Muscle of back (tissue), 11 donors: ENCODE measurements around the gene LRRC49. TPM values are rescaled to one million over a fixed set of nuclear protein-coding genes. Genes with fewer than 3 reads are reported as not detected.
A peak's percentile ranks its signal among the peaks of the same experiment; 100 is the strongest.

Source experiments
- DNase-seq, 3 donors: peaks; one replicate each; pipeline versions ENCODE4 v3.0.0 to v3.0.0-alpha.2; 2013
- polyA plus RNA-seq, 10 donors: library from polyadenylated mRNA; unstranded; fragments of 120-200 nt; gene quantifications; one replicate each; pipeline ENCODE4 v1.2.1, GENCODE V29; 2013; ENCODE audit not compliant: insufficient read length in 10 of 10

Gene LRRC49
- polyA plus RNA-seq, 10 donors, result 4.8 to 9.3 (median 7.2) TPM

DNA sequence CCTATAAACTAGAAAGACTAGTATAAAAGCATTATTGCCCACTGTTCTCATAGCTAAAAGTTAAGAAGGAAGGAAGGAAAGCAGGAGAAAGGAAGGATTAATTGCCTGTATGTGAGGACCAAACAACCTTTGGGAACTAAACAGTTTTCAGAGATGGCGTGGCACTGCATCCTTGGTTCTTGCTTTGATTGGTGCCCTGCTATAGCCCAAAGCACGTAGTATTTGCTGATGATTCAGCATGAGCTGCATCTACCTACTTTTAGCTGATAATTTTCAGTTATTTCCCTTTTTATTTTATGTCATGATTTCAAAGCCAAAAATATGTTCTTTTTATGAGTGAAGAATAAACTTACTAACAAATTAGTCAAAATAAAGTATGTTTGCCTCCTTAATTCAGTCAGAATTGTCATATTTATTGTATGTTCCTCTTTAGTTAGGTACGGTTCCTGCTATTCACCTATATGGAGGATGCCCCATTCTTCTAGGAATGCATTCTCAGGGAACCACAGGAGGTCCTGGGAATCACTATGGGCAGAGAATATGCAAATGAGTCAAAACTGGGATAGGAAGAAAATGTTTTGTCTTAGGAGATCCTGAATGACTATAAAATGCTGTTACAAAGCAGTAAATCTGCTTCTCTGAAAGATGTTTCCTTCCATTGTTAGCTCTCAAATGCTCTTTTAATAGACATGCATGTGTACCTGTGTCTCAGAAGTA lies 157.2 kb downstream of the LRRC49 start:
- no peak for DNase-seq

DNA sequence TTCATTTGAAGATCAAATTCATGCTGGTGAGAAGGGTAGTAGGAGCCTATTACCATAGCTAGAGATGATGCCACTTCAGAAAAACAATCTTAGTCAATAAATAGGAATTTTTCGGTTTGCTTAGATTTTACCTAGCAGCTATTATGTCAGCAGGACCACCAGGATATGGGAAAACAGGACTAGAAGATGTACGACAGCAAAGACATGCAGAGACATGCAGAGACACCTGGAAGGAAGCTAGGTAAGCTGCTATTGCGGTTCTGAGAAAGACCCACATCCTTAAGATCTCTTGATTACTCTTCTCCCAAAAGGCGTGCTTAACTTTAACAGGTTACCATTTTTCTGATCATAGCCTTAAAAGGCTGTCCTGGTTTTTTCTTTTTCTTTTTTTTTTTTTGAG lies 157.8 kb downstream of the LRRC49 start:
- no peak for DNase-seq

DNA sequence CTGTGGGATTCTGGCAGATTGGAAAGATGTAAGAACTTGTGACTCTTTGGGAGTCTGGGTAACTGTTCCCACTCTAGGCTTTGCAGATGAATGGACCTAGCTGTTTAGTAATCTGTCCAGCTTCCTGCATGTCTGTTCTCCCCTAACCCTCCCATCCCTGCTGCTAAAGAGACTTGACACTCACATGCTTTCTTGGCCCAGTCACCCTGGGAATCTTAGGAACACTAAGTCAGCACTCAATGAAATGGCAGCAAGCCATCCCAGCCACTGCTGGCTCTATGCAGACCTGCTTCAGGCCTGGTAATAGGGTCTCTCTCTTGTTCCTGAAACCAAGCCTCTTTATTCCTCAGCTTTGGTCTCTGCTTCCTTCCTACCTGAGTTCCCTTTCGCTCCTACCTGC lies 158.9 kb downstream of the LRRC49 start:
- DNase-seq, result peak in 1 of 3 donors; percentile 58

DNA sequence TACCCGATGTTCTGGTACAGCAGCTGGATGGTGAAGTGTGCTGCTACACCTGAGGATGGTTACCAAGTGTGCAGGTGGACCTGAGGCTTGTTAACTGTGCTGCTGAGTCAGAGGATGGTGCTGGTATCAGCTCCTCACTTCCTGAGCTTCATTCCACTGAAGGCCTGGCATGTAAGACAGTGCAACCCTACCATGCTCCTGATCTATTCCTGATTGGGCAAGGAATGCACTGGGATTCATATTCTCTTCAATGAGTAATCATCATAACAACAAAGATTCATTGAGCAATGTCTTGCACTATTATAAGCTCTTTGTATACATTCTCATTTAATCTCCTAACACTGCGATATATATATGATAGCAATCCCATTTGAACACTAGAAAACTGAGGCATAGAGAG lies 159.7 kb downstream of the LRRC49 start:
- no peak for DNase-seq

DNA sequence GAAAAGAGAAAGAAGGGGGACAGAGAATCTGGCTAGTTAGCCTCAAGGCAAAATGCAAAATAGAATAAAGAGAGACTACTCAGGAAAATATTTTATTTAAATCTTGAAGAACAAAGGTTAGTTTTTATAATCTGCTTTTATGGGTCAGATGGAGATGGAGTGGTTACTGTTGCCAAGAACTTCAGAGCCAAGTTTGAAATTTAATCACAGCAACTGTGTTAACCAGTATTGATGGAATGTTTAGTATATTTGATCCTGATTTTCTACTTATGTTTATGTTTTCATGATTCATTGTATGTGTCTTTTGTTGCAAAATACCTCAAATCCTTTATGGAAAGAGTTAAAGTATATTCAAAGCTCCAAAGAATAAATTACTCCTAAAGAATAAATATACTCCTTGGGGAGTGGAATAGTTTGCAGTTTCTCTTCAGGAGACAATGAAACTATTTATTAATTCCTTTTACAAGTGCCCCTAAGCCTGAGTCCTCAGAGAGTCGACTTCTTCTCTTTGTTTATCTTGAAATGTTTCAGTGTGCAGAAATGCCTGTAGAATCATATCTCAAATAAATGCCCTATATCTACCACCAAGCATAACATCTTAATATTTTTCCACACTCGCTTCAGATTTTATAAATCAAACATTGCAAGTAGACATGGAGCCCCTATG lies 161.8 kb downstream of the LRRC49 start:
- no peak for DNase-seq

DNA sequence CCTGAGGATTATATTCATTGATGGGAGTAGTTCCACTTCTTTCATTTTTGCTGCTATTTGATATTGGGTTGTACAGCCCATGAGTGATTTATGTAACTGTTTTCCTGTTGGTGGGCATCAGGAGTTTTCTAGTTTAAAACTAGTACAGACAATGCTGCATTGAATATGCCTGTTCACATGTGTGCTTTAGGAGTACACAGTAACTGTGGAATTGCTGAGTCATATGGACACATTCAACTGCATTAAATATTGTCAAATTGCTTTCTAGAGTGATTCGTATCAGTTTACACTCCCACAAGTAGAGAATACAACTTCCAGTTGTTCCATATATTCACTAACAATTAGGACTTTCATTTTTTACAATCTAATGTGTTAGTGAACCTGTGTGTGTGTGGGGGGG lies 162.8 kb downstream of the LRRC49 start:
- DNase-seq, result no peak

DNA sequence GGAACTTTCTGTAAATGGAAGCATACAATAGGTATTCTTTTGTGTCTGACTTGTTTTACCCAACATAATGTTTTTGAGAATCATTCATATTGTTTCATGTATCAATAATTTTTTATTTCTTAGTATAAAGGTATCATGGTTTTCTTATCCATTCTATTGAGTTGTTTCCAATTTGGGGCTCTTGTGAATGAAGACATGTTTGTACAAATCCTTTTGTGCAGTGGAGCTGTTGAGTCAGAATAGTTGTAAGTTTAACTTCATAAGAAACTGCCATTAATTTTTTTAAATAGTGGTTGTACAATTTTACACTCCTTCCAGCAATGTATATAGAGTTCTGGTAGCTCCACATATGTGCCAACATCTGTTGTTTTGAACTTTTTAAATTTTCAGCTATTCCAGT lies 163.5 kb downstream of the LRRC49 start:
- DNase-seq, result no peak

DNA sequence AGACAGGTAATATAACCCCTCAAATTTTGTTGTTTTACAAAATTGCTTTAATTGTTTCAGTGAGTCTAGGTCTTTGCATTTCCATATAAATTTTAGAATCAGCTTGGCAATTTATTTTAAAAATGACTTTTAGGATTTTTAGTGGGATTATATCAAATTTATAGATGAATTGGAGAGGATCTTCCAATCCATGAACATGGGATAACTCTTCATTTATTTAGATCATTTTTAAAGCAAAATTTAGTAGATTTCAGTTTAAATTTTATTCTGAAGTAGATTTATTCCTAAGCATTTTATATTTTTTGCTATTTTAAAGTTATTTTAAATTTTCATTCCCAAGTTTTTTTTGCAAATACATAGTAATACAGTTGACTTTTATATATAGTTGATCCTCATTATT lies 164.5 kb downstream of the LRRC49 start:
- no peak for DNase-seq

DNA sequence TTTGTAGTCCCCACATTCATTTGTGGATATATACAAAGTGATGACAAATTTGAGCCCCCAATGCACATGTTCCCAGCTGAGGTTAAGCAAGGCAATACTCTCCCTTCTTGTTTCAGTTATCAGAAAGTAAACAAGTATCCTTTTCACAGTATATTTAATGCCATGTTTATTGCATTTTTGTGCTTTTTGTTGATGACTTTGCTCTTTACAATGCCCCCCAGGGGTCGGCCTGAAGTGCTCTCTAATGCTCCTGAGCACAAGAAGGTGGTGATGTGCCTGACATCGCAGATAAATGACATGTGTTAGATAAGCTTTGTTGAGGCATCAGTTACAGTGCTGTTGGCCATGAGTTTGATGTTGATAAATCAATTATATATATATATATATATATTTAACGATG lies 165.0 kb downstream of the LRRC49 start:
- no peak for DNase-seq

DNA sequence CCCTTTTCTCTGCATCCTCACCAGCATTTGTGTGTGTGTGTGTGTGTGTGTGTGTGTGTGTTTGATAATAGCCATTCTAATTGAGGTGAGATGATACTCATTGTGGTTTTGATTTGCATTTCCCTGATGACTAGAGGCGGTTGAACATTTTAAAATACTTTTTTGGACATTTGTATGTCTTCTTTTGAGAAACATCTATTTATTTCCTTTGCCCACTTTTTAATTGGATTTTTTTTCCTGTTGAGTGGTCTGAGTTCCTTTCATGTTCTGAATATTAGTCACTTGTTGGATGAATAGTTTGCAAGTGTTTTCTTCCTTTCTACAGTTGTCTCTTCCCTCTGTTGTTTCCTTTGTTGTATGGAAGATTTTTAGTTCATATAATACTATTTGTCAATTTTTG lies 168.4 kb downstream of the LRRC49 start:
- DNase-seq, result no peak

DNA sequence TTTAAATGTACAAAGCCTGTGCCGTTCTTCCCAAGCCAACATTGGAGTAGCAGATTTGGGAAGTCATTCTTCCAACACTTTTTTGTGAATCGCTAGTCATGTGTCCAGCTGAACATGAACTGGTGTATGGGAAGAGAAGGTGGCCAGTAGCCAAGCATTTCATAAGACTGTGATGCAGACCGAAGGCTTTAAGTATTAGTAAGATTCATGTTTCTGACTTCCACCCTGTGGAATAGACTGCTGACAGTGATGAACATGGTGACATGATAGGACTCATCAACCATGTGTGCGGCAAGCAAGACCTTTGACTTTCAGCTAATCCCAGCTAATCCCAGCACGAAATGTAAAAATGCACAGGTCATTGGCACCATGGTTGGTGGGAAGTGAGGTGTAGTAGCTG lies 174.4 kb downstream of the LRRC49 start:
- DNase-seq, result peak in 1 of 3 donors; percentile 32

DNA sequence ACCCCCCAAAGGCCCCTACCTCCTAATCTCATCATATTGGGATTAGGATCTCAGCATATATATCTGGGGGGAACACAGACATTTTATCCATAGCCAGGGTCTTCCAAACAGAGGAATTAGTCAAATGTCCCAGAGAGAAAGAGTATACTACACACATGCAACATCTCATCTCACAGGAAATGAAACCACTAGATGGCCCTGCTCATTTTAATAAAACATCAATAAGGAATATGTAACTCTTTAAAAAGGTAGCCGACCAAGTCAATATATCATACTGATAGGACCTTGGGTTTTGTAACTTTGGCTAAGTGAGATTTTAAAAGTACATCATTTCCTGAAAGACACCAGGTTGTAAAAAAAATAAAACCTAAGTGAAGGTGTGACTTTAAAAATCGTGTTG lies 177.1 kb downstream of the LRRC49 start:
- DNase-seq, result no peak

DNA sequence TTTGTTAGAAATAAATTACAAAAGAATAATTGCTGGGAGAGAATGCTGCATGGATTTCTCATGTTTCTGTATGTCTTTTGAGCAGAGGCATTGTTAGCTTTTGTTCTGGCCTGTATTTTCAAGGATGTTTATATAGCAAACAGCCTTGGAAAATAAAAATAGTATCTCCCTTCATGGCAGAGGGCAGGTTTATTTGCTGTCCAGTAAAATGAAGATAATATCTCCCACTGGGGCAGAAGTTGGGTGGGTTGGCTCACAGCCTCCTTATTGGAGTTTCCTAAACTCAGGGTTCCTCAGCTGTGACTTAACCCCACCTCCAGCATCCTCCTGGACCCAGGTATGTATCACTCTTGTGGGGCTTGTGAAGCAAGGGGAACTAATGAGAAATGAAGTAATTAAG lies 178.9 kb downstream of the LRRC49 start:
- DNase-seq, result no peak

DNA sequence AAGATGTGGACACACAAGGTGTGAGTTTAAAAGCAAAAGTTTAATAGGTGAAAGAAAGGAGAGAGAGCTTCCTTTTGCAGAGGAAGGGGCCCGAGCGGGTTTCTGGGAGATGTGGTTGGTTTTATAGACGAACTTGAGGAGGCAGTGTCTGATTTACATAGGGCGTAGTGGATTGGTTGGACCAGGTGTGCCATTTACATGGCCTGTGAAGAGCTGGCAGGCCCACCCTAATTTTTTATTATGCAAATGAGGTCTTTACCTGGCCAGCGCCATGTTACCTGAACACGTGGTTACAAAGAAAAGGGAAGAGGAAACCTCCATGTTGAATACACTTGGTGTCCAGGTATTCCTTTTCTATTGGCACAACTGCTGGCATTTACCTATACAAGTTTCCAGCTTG lies 179.8 kb downstream of the LRRC49 start:
- no peak for DNase-seq

DNA sequence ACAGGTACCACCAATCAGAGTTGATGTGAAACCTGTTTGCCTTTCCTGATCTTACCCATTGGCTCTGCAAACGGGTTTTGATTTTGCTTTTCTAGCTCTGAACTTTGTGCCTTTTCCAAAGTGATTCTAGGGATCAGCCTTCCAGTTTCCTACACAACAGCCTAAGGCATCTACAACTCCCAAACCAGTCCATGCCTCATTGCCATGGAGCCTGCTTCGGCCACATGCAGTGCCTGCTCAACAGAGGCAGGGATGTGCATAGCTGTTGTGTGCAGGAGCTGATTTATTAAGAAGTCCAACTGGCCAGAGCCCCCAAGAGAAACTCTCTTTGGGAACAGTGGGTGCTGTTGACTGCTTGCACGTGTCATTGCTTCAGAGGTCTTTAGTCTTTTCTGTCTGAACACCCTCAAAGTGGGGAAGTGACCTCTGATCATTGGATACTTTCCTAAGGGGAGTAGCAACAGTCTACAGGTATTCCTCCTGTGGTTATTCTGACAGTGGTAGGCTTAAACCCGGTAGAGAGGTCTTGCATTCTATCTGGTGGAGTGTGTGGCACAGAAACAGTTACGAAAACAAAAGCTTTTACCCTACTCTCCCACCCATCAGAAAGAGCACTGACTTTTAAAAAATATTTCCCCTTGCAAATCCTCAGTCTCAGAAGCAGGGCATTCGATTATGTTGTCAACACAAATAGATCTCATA lies 186.0 kb downstream of the LRRC49 start:
- no peak for DNase-seq

DNA sequence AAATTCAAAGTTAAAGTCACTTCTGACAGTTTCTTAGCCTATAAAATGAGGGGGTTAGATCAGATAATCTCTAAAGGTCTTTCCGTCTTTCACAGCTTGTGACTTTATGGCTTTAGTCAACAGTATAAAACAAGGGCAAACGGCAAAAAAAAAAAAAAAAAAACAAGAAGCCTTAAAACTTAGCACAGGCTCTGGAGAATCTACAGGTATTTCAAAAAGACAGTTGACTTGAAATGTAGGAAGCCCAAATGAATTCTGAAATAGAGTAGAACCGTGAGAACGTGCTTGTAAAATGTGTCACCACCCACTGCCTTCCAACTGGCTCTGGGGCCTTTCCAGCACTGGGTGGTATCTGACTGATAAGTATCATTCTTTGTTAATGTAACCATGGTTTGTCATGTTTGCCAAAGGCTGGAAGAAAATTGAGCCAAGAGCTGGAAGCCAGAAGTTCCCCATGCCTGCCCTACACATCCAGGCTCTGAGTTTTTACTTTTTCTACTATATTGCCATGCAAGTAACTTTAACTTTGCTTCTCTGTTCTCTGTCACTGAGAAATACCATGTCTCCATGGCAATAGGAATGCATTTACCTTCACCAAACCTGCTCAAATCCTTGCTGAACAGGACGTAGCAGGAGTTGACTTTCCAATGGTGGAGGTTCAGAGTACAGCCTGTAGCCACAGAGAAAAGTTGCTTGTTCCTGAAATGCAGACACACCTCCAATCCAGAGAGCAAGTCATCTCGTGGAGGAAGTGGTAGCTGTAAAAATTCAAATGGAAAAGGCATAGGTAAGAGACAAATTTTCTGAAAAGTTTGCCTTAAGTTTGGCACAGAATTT lies 186.8 kb downstream of the LRRC49 start:
- DNase-seq, result no peak

DNA sequence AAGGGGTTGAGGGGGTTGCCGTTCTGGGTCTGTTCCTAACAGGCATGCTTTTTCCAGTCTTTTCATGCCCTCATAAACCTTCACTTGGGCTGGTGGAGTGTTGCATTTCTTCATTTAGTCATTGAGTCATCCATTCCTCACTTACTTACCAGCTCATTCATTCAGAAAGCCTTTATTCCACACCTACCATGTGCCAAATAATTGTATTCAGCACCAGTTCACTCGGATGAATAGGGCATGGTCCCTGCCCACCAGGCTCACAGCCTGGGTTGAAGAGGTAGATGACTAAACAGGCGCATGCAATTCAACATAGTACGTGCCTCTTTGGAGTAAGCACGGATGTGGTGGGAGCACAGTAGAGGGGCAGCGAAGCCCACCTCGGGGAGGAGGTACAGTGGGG lies 187.5 kb downstream of the LRRC49 start:
- no peak for DNase-seq

DNA sequence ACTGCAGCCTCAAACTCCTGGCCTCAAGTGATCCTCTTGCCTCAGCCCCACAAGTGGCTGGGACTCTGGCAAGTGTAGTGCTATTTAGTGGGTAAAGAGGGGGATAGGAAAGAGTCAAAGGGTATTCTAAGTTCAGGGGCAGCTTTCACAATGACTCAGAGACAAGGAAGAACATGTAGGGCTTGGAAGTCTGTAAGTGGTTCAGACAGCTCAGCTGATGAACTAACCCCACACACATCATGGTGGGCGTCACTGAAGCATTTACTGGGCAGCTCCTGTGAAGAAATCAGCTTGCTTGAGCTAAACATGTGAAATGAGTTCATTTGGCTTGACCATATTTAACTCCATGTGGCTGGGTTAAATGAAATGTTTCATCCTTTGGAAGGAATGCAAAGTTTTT lies 188.1 kb downstream of the LRRC49 start:
- peak in 1 of 3 donors; percentile 39 for DNase-seq

DNA sequence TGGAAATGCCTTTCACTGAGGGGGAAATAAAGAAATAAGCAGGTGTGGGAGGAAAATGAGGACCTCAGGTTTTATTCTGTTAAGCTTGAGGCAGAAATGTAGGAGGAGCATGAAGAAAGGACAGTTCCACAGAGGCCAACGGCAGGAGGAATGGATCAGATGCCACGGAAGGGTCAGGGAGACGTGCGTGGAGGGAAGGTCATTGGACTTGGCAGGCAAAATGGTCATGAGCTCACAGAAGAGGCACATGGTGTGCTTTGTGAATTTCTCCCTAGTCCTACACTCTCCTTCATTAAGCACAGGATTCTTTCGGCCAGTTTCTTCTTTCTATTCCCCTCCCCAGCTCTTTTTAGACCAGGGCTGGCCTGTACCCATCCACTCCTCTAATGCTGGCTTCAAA lies 190.2 kb downstream of the LRRC49 start:
- DNase-seq, result no peak

DNA sequence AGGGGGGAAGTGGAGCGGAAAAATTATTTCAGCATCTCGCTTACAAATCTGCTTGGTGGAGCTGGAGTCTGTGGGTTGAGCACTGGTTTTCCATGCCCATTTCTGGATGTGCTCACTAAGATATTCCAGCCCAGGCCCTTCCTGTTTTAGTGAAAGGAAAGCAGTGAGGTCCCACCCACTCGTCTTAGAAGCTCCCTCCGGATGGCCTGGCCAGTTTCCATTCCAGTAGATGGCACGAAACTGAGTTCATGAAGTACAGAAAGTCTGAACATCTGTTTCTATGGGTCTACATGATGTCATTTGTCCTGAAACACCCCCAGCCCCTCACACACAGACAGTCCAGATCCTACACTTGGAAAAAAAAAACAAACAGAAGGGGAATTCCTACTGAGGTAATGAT lies 190.7 kb downstream of the LRRC49 start:
- peak in 2 of 3 donors; percentile 35 to 41 for DNase-seq

DNA sequence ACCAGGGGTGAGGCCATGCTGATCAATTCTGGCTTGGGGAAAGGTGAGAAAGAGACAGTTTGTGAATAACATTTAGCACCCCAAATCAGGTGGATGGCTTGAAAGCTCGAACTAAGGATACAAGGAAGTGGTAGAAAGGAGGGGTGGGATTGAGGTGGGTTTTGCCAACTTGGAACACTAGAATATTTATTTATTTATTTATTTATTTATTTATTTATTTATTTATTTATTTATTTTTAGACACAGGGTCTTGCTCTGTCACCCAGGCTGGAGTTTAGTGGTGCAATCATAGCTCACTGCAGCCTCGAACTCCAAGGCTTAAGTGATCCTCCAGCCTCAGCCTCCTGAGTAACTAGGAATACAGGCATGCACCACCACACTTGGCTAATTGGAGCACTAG lies 191.6 kb downstream of the LRRC49 start:
- no peak for DNase-seq

DNA sequence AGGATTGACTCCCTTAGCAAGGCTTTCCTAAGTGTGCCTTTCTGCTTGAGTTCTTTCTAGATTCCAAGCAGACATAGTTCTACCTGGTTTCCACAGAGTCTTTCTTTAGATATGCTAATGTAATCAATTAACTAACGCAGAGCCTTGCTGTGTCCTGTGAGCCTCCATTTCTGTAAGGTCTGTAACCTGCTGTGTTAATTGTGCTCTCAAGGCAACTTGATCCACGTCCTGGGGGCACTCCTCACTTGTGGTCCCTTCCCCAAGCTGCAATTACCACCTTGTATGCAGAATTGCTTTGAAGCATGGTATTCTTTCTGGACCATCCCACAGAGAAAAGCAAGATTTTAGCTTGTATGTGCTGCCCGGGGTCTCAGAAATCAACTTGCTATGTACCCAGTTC lies 193.2 kb downstream of the LRRC49 start:
- DNase-seq, result no peak
